A549 (cell line): ENCODE results near the gene GPRIN2. TPM values are rescaled to one million over a fixed set of nuclear protein-coding genes. Genes with fewer than 3 reads are reported as not detected.
A peak's percentile ranks its signal among the peaks of the same experiment; 100 is the strongest.

Experiments used
- ATAC-seq, 2 experiments: fragments of 200-7000 bp in 1 of 2; fragments of >200 bp in 1 of 2; cut with Nextera tagmentation in 1 of 2; cut with Tn5 transposase in 1 of 2; 3 replicates each; pipeline versions ENCODE4 v1.8.0 to v1.9.1; 2018 to 2020; ENCODE audit warnings: mild to moderate bottlenecking in 1 of 2, moderate library complexity in 1 of 2
- CTCF ChIA-PET: fragments of 300-600 bp; sonication (Branson Sonifier 250); formaldehyde crosslinking; extraction: SDS; loops from one replicate; lab custom pipeline; 2021; ENCODE audit warnings: antibody characterized with exemption, inconsistent platforms; lab: Yijun Ruan, JAX
- POLR2A ChIA-PET: fragments of 350-600 bp; formaldehyde crosslinking; extraction: SDS; loops from one replicate; lab custom pipeline; 2021; ENCODE audit warnings: antibody characterized with exemption, inconsistent platforms; lab: Yijun Ruan, JAX
- DNase-seq, 2 experiments: peaks; one replicate each; pipeline versions ENCODE4 v3.0.0 to v3.0.0-alpha.2; 2011 to 2016; ENCODE audit warnings: low read depth in 1 of 2, low spot score in 1 of 2
- FAIRE-seq: peaks from 2 replicates; lab custom pipeline; 2011; peaks lifted over from hg19 to GRCh38; lab: Jason Lieb, UNC
- H3K27ac ChIP-seq, 2 experiments: fragments of >200 bp; sonication (Bioruptor Twin); formaldehyde crosslinking; 3 replicates each; pipeline ENCODE4 v1.5.1; 2016 to 2017
- H3K4me1 ChIP-seq: fragments of >200 bp; sonication (Bioruptor Twin); formaldehyde crosslinking; 3 replicates; pipeline ENCODE4 v1.6.1; 2016
- H3K4me2 ChIP-seq: fragments of >200 bp; sonication (Bioruptor Twin); formaldehyde crosslinking; 3 replicates; pipeline ENCODE4 v1.6.1; 2016
- H3K4me3 ChIP-seq: fragments of >200 bp; sonication (Bioruptor Twin); formaldehyde crosslinking; 3 replicates; pipeline ENCODE4 v1.5.1; 2016
- H3K9me3 ChIP-seq: fragments of >200 bp; sonication (Bioruptor Twin); formaldehyde crosslinking; 3 replicates; pipeline ENCODE4 v1.6.1; 2016
- CBX8 ChIP-seq: fragments of 200-600 bp; sonication (generic); IDR thresholded peaks from 2 replicates; pipeline ENCODE4 v1.6.1; 2016
- CHD2 ChIP-seq: fragments of 150-350 bp; IDR thresholded peaks from 2 replicates; pipeline ENCODE4 v1.6.1; 2014; ENCODE audit warnings: low read length; ENCODE audit not compliant: partially characterized antibody
- EHMT2 ChIP-seq: fragments of 200-600 bp; sonication (generic); IDR thresholded peaks from 2 replicates; pipeline ENCODE4 v1.6.1; 2016; ENCODE audit warnings: antibody characterized with exemption, low read depth, mild to moderate bottlenecking, moderate library complexity
- EP300 ChIP-seq, 2 experiments: fragments of >200 bp; sonication (Bioruptor Twin); formaldehyde crosslinking; IDR thresholded peaks; 2 replicates in 1 of 2; 3 replicates in 1 of 2; pipeline ENCODE4 v1.6.1; 2016 to 2017
- ESRRA ChIP-seq: fragments of 150-350 bp; IDR thresholded peaks from 2 replicates; pipeline ENCODE4 v1.6.1; 2014; ENCODE audit warnings: mild to moderate bottlenecking, low read length, borderline replicate concordance
- FOXS1 ChIP-seq: fragments of 250-450 bp; sonication (Bioruptor Pico); IDR thresholded peaks from 2 replicates; pipeline ENCODE4 v1.5.0; 2020; ENCODE audit warnings: mild to moderate bottlenecking, moderate library complexity
- GATA3 ChIP-seq: IDR thresholded peaks from 2 replicates; pipeline ENCODE4 v1.6.1; 2012; ENCODE audit warnings: borderline replicate concordance
- HOXB5 ChIP-seq: fragments of 250-450 bp; sonication (Bioruptor Pico); IDR thresholded peaks from 2 replicates; pipeline ENCODE4 v1.5.0; 2020; ENCODE audit warnings: mild to moderate bottlenecking, moderate library complexity
- JUNB ChIP-seq: fragments of >200 bp; sonication (Bioruptor Twin); formaldehyde crosslinking; IDR thresholded peaks from 2 replicates; pipeline ENCODE4 v1.6.1; 2016
- PBX3 ChIP-seq: IDR thresholded peaks from 2 replicates; pipeline ENCODE4 v1.6.1; 2012
- REST ChIP-seq: fragments of 200-600 bp; sonication (generic); IDR thresholded peaks from 2 replicates; pipeline ENCODE4 v1.6.1; 2016; ENCODE audit warnings: antibody characterized with exemption, mild to moderate bottlenecking, moderate library complexity
- USF2 ChIP-seq: fragments of 450-650 bp; IDR thresholded peaks from 2 replicates; pipeline ENCODE4 v1.6.1; 2014; ENCODE audit warnings: antibody characterized with exemption
- ZFP36 ChIP-seq: fragments of 450-650 bp; IDR thresholded peaks from 2 replicates; pipeline ENCODE4 v1.6.1; 2014; ENCODE audit warnings: borderline replicate concordance; ENCODE audit not compliant: partially characterized antibody
- WGBS: methylation state at CpG from one replicate; pipeline ENCODE4 v1.1.6; 2017; ENCODE audit errors: missing lambda C conversion rate; 5-methylcytosine and 5-hydroxymethylcytosine counted together
- polyA plus RNA-seq, 4 experiments: library from polyadenylated mRNA; depleted of rRNA in 3 of 4; stranded (reverse); fragments of >200 nt; fragmentation: RNase III in 1 of 4; extraction: RNeasy Plus Mini Kit Qiagen cat#74134 plus additional on column Dnase treatment in 1 of 4; gene quantifications; 2 replicates in 3 of 4; 3 replicates in 1 of 4; pipeline ENCODE4 v1.2.3, GENCODE V29; 2011 to 2017

The GPRIN2 gene
- polyA plus RNA-seq, 2 of the 4 experiments (the other 2 are of a cell fraction): 8.8 to 29.9 TPM

- TF ChIP-seq REST: no peak
- TF ChIP-seq HOXB5 (CRISPR knock-in tag): no peak
- TF ChIP-seq EP300 (IDR thresholded peaks at IDR 0.05): no peak
- no peak for TF ChIP-seq ZFP36
- no peak for TF ChIP-seq USF2
- TF ChIP-seq ESRRA: no peak
- TF ChIP-seq GATA3: no peak
Measured at GRCh38 chr10:46518028-46518725, 38.3 kb downstream of the GPRIN2 start (continued).

- ATAC-seq: no peak
- H3K4me1 ChIP-seq: peaks cover 60% of the 10 kb centered on the region
- H3K27ac ChIP-seq: peak overlapping the region; percentile 82 to 86
- 96% methylated on average over 5 of the region's 5 CpGs for WGBS
- ChIA-PET POLR2A (interaction anchor here (0.7 to 1.6 kb wide), 2 partner anchors 22 to 32 kb away, joined by 4 to 7 read pairs; no protein-coding TSS in a partner anchor), CTCF (interaction anchor here (1.0 to 1.5 kb wide), 4 partner anchors 17 to 289 kb away, joined by 3 read pairs; no protein-coding TSS in a partner anchor)
- H3K4me3 ChIP-seq: no peak overlapping the region
- TF ChIP-seq CHD2 (no peak), PBX3 (no peak), FOXS1 (no peak), CBX8 (no peak), REST (no peak), EHMT2 (no peak), JUNB (no peak), USF2 (no peak)
- H3K9me3 ChIP-seq: peaks cover 7% of the 10 kb centered on the region; the same call in 1 of the 3 replicates
- DNase-seq: no peak
- FAIRE-seq: no peak
- no peak overlapping the region; the same call in 2 of the 3 replicates for H3K4me2 ChIP-seq
Measured at GRCh38 chr10:46517541-46517940, 38.9 kb downstream of the GPRIN2 start.
